Measurements from ENCODE around the gene ADGRL3. TPM values are rescaled to one million over a fixed set of nuclear protein-coding genes. Genes with fewer than 3 reads are reported as not detected.

The ADGRL3 gene
- total RNA-seq, 1 experiment from 2014 or later: 1.2 TPM

DNA sequence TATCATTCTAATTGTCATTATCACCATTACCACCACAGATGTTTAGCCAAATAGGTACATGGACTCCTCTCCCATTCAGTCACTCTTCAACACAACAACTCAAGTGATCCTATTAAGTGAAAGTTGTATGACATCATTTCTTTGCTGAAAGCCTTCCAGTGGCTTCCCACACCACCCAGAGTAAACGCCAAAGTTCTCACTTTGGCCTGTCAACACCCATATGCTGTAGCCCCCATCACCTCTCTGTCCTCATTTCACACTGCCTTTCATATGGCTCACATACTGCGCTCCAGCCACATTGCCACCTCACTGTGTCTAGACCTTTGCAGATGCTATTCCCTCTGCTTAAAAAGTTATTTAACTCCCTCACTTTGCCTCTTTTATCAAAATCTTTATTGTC is 682.3 kb downstream of the ADGRL3 start:
- DNase-seq (ENCODE audit: low read depth): no peak

DNA sequence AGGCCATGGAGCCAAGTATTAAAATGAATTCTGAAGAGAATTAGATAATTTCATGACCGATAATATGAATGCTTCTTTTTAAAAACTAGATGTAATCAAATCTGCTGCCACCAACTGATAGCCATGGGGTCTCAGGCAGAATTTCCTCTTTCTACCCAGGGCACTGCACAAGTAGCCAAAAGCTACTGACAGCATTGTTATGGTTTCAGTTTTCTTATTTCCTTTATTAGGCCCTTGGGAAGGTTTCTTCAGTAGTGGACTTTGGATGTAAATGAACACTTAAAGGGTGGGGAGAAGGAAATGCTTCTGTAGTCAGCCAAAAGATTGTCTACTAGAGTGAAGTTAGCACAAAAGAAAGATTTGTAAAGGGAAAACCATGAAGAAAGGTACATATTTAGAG is 686.0 kb downstream of the ADGRL3 start:
- DNase-seq (ENCODE audit: low read depth): no peak

DNA sequence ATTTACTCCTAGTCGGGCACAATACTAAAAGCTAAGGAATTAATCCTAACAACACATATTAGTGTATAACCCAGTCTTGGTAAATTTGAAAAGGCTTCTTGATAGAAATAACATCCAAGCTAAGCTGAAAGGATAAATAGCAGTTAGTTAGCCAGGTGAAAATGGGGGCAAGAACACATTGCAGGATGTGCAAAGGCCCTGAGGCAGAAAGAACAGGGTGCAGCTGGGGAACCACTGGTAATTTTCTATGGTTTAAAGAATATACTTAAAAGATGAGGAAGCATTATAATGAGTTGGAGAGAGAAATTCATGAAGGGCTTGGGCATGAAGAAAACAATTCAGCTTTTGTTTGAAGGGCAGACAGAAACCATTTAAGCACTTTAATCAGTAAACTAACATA is 689.0 kb downstream of the ADGRL3 start:
- DNase-seq (ENCODE audit: low read depth): no peak

- DNase-seq (ENCODE audit: low read depth): no peak
Measured at GRCh38 chr4:61890321-61890720, 690.2 kb downstream of the ADGRL3 start.

DNA sequence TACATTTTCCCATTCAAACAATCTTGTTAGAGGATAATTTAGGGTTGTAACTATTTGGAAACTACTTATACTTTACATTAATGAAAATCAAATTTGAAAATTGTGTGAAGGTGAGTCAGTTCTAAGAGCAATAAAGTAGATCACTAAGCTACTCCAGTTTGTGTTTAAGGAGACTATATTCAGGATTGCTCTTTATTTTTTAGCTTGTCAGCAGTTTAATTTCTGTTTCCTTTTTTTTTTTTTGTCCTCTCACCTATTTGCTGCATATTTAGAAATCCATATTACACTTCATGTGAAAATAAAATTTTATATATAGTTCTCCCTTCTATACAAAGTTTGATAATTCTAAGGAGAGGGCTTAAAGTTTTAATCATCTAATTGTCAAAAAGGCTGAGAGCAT is 691.8 kb downstream of the ADGRL3 start:
- no peak for DNase-seq (ENCODE audit: low read depth)

DNA sequence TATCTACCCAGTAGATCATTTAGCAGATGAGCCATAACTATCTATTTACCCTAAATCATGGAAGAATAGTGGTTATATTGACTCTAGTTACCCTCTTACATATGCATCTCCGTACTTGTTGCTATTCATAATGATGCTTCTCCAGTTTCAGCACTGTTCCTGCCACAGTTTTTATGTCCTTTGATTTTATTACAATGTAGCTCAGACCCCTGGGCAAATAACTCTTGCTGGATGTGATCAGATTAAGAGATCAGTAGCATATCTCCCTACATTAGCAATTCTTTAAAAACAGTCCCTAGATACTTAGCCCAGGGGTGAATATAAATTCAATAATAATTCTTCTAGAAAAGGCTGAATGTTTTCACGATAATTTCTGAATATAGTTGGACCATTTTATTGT is 696.5 kb downstream of the ADGRL3 start:
- DNase-seq (ENCODE audit: low read depth): no peak

GRCh38 chr4:61909031-61909430 is 708.9 kb downstream of the ADGRL3 start:
- no peak for DNase-seq (ENCODE audit: low read depth)

GRCh38 chr4:61911313-61911756 is 711.2 kb downstream of the ADGRL3 start:
- peak; percentile 10 for DNase-seq (ENCODE audit: low read depth)

DNA sequence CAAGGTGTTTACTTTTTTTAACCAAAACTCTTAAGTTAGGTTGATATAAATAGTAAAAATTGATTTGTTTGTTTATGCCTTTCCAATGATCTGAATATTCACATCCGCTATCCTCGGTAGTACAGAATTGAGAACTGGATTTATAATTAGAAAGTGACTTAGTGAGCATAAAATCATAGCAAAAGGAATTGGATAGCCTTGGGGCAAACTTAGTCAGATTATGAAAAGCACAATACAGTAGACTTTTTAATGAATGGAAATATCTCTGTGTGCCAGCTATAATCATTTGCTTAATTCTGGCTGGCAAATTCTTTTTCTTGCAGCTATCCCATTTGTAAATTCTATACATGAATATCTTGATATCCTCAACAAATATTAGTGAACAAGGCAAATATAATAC is 713.5 kb downstream of the ADGRL3 start:
- DNase-seq (ENCODE audit: low read depth): no peak

DNA sequence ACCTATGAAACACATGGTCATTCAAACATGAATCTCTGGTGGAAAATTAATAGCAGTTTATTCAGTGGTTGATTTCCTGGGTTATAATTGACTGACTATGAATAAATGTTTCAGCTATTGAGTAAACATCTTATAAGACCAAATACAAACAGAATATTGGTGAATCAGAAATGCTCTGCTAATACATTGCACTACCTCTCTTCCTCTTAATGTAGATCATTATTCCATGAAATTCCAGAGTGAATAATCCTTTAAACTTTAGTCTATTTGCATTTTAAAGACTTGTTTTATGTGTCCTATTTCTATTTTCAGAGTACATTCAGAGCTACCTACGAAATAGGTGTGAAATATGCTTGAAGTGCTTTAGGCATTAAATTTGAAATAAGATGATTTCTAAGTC is 715.4 kb downstream of the ADGRL3 start:
- DNase-seq (ENCODE audit: low read depth): no peak

DNA sequence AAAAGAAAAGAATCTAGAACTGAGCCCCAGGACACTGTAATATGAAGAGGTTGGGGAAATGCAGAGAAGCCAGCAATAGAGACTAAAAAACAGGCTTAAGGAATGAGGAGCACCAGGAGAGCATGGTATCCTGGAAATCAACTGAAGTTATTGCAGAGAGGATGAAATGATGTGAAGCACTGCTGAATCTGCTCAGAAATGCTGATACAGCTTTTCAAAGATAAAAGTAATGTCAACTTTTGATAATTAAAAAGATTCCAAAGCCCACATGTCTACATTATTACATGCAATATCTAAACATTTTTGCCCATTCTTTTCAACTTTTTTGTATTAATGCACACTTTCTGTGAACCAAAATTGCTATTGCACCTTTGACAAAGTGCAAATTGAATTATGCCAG is 718.4 kb downstream of the ADGRL3 start:
- no peak for DNase-seq (ENCODE audit: low read depth)

- no peak for DNase-seq (ENCODE audit: low read depth)
Measured at GRCh38 chr4:61918987-61919386, 718.9 kb downstream of the ADGRL3 start.

- DNase-seq (ENCODE audit: low read depth): no peak
Measured at GRCh38 chr4:61919561-61919960, 719.4 kb downstream of the ADGRL3 start.

- DNase-seq (ENCODE audit: low read depth): no peak
Measured at GRCh38 chr4:61921920-61922319, 721.8 kb downstream of the ADGRL3 start.

- DNase-seq (ENCODE audit: low read depth): no peak
Measured at GRCh38 chr4:61922766-61923165, 722.6 kb downstream of the ADGRL3 start.

DNA sequence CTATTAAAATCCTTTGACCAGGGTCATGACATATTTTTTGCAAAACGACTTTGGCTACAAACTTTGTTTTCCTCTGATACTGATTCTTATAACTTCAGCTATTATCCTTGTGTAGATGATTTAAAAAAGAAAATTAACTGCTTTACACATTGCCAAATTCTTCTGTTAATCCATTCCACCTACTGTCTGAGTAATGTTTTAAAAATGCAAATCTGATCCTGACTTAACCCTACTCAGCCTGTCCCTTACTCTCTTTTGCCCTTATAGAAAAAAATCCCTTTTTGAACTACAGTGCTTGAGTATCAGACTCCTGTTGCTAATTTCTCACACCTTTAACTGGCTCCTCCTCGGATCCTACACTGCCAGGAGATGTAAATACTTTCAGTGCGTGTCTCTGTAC is 723.1 kb downstream of the ADGRL3 start:
- DNase-seq (ENCODE audit: low read depth): no peak

- DNase-seq (ENCODE audit: low read depth): no peak
Measured at GRCh38 chr4:61924131-61924530, 724.0 kb downstream of the ADGRL3 start.

DNA sequence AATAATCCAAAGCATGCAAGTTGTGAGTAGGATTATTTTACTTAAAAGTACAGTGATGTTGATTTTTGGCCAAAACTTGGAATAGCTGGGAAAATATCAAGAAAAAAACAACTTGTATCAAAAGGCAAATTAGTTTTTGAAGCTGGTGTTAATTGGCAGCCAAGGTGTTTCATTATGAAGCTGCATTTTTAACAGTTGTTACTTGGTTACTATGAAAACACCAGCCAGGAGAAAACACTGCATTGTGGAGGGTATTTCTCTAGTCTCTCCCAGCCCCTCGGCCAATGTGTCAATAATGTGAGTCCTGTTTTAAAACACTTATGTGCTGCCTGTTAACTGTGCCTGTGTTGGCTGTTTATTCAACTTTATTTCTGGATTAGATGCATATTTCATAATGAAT is 733.4 kb downstream of the ADGRL3 start:
- no peak for DNase-seq (ENCODE audit: low read depth)

GRCh38 chr4:61934198-61934597 is 734.1 kb downstream of the ADGRL3 start:
- no peak for DNase-seq (ENCODE audit: low read depth)

DNA sequence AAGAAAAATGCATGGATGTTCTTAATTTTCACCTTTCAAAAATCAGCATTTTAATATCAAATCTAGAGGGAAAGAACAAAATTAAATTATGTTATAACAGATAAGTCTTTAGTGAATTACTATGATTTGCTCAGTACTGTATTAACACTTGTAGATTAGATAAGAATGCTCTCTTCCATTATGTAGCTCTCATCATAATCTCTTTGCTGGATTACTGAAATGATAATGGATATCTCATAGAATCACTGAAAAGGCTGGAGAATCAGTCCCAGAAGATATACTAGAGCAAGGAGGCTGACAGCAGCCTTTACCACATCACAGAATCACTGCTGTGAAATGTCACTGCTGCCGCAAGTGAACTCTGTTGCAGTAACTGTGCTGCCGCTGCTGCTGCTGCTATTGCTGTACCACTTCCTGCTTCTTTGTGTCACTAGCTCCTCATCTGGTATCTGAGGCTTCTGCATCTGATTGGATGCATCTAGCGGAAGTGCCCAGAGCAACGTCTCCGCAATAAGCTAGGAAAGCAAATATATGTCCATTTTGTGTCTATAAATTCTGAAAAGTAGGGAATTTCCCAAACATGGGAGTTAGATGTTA is 738.2 kb downstream of the ADGRL3 start:
- peak; percentile 7 for DNase-seq (ENCODE audit: low read depth)

DNA sequence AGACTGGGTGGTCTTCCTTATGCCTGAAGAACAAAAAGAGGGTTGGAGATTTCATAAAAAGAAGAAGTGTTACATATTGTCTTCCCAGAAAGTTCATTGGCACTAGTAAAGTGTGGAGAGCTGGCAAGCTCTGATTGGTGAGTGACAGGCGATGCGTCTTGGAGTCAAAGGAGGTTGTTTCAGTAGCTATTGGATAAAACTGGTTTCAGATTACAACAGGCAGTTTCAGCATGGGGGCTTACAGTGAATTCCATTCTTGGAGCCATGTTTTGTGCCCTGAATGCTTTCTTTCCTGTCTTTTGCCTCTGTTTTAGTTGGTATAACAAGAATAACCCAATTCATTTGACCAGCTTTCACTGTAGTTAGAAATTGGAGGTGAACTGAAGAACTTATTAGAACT is 750.5 kb downstream of the ADGRL3 start:
- no peak for DNase-seq (ENCODE audit: low read depth)

- DNase-seq (ENCODE audit: low read depth): no peak
Measured at GRCh38 chr4:61953386-61953785, 753.3 kb downstream of the ADGRL3 start.

- DNase-seq (ENCODE audit: low read depth): no peak
Measured at GRCh38 chr4:61958591-61958990, 758.5 kb downstream of the ADGRL3 start.

DNA sequence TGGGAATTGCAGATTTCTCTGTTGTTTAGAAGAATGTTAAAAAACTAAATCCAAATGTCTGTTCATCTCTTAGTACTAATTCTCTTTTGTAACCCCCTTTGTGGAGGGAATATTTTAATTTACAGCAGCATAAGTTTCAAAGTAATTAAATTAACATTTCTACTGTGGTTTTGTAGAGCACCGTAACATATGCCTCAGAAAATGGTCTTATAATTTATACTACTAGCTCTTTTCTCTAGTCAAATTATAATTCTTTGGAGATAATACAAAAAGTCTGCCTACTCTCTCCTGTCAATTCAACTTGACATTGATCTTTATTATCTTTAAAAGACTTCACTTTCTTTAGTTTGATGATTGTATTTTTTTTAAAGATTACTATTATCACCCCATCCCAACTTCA is 759.0 kb downstream of the ADGRL3 start:
- no peak for DNase-seq (ENCODE audit: low read depth)

All from HT1080 (cell line).